HG03095 (cell line): ENCODE data around the gene DOC2A.
"Not testable (repeated sequence)": the region's sequence is repeated elsewhere in the genome, so short reads cannot be mapped to it uniquely, and the experiment has no call there.

Source experiments
- ATAC-seq: cut with Tn5 transposase; IDR thresholded peaks from one replicate; pipeline ENCODE4 v1.9.1; 2021; ENCODE audit warnings: moderate library complexity; ENCODE audit not compliant: unreplicated experiment

Gene DOC2A

GRCh38 chr16:30010844-30011713, at the start of gene DOC2A:
Gene DOC2A (minus strand): TSS chr16:30011027. CDS start chr16:30010222, 805 bp downstream.
- no peak for ATAC-seq

DNA sequence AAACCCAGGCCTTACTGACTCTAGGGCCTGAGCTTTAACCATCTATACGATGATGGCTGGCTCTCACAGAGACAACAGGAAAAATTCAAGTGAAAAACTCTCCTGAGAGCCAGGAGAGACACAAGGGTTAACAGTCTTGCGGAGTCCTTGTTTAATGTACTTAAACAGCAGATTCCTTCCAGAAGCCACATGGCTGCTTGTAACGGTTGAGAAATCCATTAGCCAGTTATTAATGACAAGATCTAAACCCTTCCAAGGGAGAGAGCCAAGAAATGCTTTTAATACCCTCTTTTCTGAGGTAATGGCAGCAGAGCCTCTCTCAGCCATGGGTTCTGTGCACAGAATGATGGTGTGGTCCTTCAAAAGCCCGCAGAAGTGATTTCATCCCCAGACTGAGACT, 49.5 kb upstream of the DOC2A start:
- ATAC-seq: no peak

DNA sequence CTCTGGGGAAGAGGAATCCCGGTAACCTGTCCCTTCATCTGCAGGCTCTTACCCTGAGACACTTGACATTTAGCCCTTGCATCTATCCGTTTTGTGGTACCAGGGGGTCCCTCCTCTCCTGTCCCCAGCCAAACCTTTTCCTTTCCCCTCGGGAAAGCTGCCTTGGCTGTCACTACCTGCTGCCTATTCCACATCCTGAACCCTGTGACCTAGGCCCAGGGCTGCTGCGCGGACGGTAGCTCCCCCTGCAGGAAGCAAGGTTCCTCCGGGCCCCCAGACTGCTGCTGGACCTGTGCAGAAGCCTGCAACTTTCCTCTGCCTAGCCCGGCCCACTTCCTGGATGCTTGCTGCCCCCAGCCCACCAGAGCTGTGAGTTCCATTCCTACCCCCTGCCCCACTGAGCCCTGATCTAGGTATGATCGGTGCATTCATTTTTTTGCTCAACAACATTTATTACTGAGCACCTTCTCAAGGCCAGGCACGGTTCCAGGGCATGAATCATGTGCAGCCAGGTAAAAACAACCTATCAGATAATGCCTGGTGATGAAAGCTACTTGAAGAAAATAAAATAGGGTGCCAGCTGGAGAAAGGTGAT, 44.2 kb upstream of the DOC2A start:
- no peak for ATAC-seq

GRCh38 chr16:30054451-30054850, 43.6 kb upstream of the DOC2A start:
- ATAC-seq: no peak

GRCh38 chr16:30053376-30054015, 42.7 kb upstream of the DOC2A start:
- no peak for ATAC-seq

- ATAC-seq: no peak
Measured at GRCh38 chr16:30052671-30053372, 42.0 kb upstream of the DOC2A start.

DNA sequence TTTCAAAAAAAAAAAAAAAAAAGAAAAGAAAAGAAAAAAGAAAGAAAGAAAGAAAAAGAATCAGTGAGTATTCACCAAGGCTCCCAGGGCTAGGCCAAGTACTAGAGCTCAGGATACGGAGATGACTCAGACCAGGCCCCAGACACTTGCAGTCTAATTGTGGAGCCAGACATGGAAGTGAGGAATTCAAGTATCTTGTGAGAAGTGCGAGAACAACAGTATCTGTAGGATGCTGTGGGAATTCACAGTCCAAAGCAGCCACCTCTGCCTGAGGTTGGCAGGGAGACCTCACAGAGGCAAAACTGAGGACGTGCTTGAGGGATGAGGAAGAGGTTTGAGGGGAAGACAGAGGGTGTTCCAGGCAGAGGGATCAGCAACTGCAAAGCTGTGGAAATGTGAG, 40.7 kb upstream of the DOC2A start:
- no peak for ATAC-seq

DNA sequence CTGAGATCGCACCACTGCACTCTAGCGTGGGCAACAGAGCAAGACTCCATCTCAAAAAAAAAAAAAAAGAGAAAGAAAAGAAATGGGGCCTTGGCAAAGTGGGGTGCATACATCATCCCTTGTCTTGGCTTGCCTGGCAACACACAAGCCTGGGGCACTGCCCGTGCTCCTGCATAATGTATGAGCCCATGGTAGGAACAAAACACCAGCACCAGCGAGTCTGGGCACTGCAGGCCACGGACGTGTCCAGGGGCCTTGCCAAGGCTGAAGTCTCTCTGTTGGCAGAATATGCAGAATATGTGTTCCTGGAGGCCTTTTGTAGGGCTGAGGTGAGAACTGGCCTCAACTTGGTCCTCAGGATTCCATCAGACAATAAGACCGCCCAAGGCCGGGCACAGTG, 39.0 kb upstream of the DOC2A start:
- no peak for ATAC-seq

DNA sequence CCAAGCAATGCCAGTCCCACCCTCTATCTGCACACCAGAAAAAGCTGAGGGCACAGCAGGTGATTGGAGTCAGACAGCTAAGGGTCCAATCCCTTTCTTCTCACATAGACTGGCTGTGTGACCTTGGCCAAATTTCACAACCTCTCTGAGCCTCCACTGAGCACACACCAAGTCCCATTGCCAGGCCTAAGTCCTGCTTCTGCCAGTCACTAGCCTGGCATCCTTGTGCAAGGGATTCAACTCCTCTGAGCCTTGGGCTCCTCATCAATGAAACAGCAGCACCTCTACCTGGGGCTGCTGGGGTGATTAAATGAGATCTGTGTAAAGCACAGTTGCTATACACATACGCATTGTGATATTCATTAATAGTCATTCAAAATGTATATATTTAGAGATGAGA, 35.8 kb upstream of the DOC2A start:
- no peak for ATAC-seq

DNA sequence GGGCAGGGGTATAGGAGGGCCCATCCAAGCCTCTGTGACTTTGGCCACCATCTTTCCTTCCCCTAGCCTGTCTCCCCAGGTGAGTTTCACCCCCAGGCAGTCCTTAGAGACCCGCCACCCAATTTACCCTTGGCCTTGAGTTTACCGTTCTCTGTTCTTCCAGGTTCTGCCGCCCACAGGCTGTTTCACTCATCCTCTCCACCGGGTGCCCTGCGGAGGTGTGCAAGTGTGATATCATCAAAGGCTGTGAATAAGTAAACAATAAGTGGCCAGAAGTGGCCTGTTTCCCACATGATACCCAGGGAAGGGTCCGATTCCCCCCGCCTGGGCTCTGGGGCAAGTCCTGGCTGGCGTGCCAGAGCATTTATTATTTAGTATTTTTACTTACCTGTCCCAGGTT, 35.4 kb upstream of the DOC2A start:
- ATAC-seq: no peak

DNA sequence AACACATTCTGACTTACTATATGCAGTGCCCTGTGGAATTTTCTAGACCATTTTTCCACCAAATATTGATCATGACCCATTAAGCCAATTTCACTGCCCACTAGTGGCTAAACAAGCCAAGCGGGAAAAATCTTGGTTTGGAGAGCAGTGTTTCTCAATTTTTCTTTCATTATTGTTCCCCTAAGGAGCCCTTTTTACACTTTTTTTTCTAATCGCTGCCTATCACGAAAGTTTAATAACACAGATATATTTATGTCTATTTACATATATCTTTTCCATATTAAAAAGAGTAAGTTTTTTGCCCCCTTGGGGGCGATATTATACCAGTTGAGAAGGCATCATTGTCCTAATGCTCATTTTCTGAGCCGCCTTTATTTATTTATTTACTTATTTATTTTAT, 31.0 kb upstream of the DOC2A start:
- no peak for ATAC-seq

DNA sequence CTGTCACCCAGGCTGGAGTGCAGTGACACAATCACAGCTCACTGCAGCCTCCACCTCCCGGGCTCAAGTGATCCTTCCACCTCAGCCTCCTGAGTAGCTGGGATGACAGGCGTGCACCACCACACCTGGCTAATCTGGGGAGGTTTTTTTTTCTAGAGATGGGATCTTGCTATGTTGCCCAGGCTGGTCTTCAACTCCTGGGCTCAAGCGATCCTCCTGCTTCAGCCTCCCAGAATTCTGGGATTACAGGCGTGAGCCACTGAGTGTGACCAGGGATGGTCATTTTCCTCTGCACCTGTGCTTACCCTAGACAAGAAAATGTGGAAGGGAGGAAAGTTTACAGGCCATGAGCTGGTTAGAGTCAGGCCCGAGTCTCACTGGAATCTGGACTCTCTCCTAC, 29.9 kb upstream of the DOC2A start:
- ATAC-seq: not testable (repeated sequence)

DNA sequence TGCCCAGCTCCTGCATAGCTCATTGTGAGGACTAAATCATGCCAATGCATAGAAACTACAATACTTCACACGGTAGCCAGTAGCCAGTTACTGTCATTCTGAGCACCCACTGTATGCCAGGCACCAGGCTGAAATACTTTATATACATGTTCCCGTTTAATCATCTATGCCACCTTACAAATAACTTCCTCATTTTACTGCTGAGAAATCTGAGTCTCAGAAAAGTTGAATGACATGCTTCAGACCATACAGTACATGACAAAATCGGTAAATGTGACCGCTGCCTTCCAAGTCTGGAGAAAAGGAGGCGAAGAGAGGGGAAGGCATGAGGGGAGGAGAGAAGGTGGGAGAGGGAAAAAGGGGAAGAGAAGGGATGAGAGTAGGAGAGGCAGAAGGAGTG, 29.4 kb upstream of the DOC2A start:
- no peak for ATAC-seq

- ATAC-seq: no peak
Measured at GRCh38 chr16:30033270-30033669, 22.4 kb upstream of the DOC2A start.

GRCh38 chr16:30032083-30032819, 21.4 kb upstream of the DOC2A start:
- no peak for ATAC-seq

GRCh38 chr16:30031477-30031918, 20.7 kb upstream of the DOC2A start:
- ATAC-seq: no peak

DNA sequence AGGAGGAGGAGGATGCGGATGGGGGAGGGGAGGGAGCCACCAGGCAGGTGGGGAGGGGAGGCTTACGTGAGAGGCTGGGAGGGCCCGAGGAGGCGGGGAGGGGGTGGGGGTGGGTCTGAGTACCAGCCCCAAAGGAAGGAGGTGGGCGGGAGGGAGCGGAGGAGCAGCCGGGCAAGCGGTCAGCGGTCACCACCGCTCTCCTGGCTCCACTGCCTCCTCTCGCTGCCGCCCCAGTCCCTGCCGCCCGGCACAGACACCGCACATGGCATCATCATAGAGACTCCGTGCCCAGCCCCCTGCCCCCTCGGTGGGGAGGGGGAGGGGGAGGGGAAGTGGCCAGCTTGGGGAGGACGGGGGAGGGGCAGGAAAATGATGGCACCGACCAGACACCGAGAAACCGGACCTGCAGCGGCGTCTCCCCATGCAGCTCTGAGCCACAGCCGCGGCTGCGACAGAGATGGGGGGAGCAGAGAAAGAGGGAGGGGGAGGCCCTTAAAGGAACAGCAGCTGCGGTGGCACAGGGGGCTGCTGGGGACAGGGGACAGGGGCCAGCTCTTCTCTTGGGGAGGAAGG, 20.1 kb upstream of the DOC2A start, which contains the start of gene TLCD3B:
TSS of gene TLCD3B (minus strand) at position 431 of the 573 bp plus-strand sequence. CDS start 744 bp downstream, outside the sequence.
- ATAC-seq: no peak

GRCh38 chr16:30030011-30030685, 19.3 kb upstream of the DOC2A start:
- ATAC-seq: no peak

- ATAC-seq: no peak
Measured at GRCh38 chr16:30028438-30029076, 17.7 kb upstream of the DOC2A start.
